ENCODE measurements around the gene AGAP1.

The AGAP1 gene

DNA sequence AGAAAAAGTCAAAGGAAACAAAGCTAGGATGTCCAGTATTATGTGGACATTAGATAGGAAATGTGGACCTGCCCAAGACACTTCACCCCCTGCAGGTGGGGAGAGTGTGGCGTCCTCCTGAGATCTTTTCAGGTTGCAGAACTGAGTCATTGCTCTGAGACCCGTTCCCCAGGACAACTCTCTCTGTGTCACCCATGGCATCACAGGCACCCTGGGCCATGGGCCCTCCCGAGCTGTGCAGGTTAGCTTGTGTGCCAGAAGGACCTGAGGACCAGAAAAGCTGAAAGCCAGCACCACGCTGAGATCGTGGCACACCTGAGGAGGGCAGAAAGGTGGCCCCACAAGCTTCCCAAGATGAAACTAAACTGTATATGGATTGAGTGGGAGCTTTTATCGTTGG, 229.5 kb downstream of the AGAP1 start:
- DNase-seq = no peak

DNA sequence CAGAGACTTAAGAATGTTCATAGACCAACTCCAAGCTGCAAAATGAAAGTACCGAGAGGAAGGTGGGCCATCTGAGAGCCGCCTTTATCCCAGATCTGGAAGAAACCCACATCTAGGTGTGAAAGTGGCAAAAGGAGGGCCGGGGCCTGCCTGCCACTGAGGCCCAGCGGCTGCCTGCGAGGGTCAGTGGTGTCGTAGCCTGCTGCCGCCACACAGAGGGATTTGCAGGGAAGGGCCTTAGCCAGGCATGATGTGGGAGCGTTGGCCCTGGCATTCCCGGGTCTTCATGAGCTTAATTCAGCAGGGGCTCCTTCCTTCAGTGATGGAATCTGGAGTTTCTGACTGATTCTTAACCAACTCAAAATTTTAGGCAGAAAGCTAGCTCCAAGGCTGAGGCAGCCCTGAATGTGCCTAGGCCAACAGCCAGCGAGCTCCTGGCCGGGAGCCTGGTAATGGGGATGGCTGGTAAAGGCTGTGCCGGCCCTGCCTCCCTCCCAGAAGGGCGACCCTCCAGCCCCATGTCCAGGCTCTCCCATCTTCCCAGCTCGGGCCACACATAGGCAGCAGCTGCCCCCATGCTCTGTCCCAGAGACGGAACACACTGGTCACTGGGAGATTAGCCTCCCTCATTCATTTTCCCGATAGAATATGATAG, 230.1 kb downstream of the AGAP1 start:
- DNase-seq = no peak

DNA sequence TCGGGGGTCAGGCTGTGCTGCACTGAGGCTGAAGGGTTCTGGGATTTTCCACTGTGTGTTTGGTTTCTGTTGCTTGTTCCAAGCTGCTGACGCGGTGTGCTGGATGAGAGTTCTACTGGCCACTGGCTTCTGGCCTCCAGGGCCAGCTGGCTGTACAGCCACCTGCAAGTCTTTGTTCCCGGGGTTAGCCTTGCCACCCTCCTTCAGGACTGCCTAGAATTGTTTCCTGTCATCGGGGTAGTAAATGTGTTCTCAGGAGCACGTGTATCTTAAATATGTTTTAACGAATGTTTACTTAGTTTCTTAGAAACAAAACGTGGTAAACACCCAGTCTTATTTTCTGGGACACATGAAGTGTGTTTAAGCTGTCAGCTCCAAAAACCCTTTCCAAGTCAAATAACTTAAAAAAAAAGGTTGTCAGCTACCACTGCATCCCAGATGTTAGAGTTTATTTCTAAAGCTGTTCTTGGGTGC, 231.2 kb downstream of the AGAP1 start:
- DNase-seq = no peak

DNA sequence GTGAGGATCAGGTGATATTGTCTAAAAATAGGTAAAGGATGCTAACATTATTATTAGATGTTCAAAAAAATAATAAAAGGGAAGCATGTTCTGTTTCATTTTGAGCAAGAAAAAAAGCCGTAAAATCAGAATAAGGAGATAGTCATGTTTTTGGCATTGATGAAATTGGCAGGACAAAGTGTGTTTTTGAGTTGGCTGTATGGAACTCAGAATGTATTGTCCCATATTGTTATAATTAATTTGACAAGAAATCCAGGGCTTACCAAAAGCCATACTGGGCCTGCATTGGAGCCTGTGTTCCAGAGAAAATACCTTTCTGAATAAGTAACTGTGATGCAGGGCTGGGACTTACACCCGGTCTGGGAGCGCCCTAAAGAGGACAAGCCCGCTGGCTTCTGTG, 232.0 kb downstream of the AGAP1 start:
- DNase-seq = no peak

GRCh38 chr2:235726554-235726953, 232.7 kb downstream of the AGAP1 start:
- DNase-seq = no peak

DNA sequence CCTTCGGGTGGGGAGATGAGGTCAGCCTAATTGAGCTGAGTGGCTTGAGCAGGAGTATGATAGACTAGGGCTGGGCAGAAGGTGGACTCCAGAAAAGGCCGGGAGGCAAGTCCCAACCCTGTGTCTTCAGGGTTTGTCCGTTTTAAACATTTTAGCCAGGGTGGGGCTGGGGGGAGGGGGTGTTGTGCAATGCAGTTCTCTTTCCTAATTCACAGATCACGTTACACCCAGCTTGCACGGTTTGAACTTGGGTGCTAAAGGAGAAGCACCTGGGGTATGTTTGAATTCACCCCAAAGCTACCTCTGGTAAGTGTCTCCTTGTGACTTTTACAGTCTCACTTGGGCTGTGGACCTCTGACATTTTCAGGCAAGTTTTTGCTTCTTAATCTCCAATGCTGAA, 233.3 kb downstream of the AGAP1 start:
- peak; percentile 2 for DNase-seq

DNA sequence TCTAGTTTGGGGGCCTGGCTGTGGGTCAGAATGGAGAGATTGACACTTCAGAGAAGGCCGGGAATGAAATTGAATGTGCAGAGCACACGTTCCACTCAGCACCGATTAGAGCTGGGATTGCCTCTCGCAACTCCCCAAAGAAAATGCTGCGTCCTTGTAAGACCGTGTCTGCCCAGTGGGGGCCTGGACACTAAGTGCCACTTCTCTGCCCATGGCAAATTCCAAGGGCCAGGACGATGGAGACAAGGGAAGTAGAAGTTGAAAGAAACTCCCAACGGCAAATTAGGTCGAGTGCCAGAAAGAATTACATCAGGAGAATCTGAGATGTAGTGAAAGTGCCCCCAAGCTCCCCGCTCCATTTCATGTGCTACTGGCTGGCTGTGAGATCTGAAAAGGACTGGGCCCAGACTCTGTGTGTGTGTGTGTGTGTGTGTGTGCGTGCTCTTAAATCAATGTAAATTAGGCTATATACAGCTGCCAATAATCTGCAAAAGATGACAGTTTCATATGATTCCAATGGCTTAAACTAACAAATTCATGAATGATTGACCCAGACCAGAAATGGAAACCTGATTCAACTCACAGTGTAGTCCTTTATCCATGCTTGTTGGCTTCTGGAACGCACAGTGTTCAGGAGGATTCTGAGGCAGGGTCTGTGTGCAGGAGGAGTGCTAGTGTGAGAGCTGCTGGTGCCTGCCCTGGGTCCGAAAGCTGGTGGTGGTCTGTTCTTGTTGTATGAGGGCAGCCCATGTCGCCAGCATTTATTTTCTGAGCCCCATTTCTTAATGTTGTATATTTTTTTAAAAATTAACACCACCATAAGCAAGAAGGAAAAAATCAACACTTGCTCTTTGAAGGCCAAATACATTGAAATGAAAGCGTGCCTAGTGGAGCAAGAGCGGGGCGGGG, 234.3 kb downstream of the AGAP1 start:
- DNase-seq = no peak

GRCh38 chr2:235728800-235729556, 235.1 kb downstream of the AGAP1 start:
- DNase-seq = no peak

DNA sequence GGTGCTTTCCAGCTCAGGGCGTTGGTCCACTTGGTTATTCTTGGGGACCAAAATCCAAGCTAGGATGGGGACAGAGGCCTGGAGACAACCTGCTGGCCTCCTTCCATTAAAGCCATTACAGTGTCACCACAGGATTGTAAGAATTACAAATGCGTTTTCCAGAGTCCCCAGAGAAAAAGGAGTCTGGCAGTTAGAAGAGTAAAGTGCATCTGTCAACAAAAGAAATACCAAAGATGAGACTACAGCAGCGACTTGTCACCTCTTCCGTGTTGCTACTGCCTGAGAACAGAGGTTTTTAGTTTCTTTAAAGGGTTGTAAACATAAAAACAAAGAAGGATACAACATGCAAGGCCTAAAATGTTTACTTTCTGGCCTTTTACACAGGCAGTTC, 235.7 kb downstream of the AGAP1 start:
- DNase-seq = no peak

GRCh38 chr2:235730115-235730514, 236.3 kb downstream of the AGAP1 start:
- no peak for DNase-seq

- no peak for DNase-seq
Observed at GRCh38 chr2:235733761-235734160, 239.9 kb downstream of the AGAP1 start.

- DNase-seq = no peak
Observed at GRCh38 chr2:235734168-235734567, 240.3 kb downstream of the AGAP1 start.

DNA sequence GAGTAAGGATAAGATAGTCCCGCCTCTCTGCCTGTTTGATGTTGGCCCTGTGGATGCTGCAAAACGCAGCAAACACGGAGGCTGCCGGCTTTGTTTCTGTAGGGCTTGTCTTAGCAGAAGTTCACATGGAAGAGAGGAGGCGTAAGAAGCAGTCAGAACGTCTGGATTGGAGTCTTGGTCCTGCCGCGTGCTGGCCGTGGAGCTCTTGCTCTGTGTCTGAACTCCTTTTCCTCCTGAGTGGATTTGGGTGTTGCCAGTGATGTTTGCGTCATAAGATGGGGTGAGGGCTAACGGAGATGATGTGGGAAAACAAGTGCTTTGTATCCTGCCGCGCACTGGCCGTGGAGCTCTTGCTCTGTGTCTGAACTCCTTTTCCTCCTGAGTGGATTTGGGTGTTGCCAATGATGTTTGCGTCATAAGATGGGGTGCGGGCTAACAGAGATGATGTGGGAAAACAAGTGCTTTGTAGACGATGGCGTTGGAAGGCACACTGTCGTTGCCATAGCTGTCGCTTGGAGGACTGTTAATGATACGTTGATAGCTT, 240.9 kb downstream of the AGAP1 start:
- no peak for DNase-seq

GRCh38 chr2:235737396-235737795, 243.6 kb downstream of the AGAP1 start:
- no peak for DNase-seq

DNA sequence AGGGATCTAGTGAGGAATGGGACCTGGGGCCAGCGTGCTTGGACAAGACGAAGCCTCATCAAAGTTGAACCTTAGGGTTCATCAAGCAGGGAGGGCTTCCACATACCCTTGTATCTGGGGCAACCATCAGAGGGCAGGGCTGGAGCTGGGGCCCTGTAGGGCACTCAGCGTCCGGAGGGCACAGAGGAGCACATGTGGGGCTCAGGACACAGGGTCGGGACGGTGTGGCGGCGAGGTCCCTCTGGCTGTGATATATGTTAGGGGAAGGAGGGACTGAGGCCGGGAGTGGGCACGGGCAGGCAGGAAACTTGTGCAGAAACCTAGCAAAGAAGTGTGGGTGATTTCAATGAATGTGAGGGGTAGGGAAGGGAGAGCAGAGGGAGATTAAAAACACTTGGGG, 244.0 kb downstream of the AGAP1 start:
- no peak for DNase-seq

- DNase-seq = no peak
Observed at GRCh38 chr2:235739704-235740415, 246.0 kb downstream of the AGAP1 start.

DNA sequence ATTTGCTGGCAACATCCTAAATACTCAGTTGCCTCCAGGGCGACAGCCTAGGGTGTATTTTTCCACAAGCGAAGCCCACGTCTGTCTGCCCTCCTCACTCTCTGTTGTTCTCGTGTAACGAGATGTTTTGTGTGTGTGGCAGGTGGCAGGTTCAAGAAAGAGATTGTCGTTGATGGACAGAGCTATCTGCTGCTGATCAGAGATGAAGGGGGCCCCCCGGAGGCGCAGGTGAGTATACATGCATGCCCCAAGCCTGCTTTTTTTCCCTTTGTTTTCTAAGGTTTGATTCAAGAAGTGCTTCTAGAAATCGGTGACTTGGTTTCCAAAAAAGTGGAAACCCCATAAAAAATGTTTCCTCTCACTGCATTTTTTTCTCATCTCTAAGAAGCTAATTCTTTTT, 247.0 kb downstream of the AGAP1 start:
- DNase-seq = peak; percentile 25

DNA sequence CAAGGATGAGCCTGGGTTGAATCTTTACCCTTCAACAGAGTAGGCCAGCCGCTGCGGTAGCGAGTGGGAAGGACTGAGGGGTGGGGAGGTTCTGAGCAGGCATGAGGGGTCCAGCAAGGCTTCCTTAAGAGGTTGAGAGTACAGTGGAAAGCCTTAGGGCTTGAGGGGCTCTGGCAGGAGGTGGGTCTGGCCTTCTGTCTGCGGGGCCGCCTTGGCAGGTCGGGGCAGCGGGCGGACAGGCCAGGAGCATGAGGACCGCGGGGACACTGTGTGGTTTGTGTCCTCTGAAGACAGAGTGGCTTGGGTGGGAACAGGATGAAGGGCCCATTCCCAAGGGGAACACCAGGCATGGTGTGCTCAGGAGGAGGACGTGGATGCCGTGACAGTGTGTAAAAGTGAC, 250.3 kb downstream of the AGAP1 start:
- no peak for DNase-seq

- no peak for DNase-seq
Observed at GRCh38 chr2:235745597-235745996, 251.8 kb downstream of the AGAP1 start.

- peak; percentile 63 for DNase-seq
Observed at GRCh38 chr2:235746257-235746934, 252.6 kb downstream of the AGAP1 start.

DNA sequence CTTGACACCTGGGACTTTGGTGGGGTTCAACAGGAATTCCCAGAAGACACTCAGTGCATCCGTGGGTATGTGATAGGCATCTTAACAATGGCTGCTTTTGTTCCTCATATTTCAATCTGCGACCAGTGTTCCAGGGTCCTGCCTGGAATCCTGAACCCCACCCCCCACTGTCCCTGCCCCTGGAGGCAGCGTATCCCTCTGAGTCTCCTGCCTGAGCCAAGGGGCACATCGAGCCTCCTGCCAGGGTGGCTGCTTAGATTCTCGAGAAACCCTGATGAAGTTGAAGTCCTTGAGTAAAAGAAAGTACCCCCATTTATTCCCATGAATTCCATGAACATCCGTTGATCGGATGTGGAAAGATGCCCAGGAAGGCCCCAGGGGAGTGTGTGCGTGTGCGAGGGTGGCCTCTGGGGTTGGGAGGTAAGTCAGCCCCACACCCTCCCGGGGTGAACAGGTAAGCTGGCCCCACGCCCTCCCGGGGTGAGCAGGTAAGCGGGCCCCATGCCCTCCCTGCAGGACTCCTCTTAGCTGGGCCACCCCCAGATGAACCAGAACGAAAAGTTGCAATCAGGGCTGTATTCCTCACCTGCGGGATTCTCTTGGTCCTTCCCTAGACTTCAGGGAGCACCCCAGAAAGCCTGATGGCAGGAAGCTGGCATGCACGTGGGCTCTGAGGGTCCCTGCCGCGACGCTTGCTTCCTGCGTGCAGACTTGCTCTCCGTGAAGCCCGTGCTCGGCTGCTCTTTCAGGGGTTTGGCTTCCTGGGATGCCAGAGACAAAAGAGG, 253.3 kb downstream of the AGAP1 start:
- DNase-seq = no peak

Data from OCI-M1 (cell line).